Caki2 (cell line): ENCODE measurements around the gene YWHAE. TPM values are rescaled to one million over a fixed set of nuclear protein-coding genes. Genes with fewer than 3 reads are reported as not detected.
"Not testable (repeated sequence)": the region's sequence is repeated elsewhere in the genome, so short reads cannot be mapped to it uniquely, and the experiment has no call there.

Experiments used
- DNase-seq: peaks from one replicate; pipeline ENCODE4 v3.0.0-alpha.2; 2015; ENCODE audit warnings: low read depth
- in situ Hi-C: cut with HindIII; loops from 2 replicates; pipeline ENCODE4 v1.10.0; 2016; ENCODE audit warnings: low sequenced_read_pairs, low pct_unique_long_range_greater_than_20kb, mixed read lengths
- total RNA-seq: library from RNA; depleted of rRNA; stranded (reverse); fragments of >200 nt; shearing (Covaris generic); gene quantifications from 2 replicates; pipeline ENCODE4 v1.2.3, GENCODE V29; 2014; ENCODE audit warnings: low replicate concordance

Gene YWHAE
- total RNA-seq, 1 experiment from 2014 or later = 148 TPM

DNA sequence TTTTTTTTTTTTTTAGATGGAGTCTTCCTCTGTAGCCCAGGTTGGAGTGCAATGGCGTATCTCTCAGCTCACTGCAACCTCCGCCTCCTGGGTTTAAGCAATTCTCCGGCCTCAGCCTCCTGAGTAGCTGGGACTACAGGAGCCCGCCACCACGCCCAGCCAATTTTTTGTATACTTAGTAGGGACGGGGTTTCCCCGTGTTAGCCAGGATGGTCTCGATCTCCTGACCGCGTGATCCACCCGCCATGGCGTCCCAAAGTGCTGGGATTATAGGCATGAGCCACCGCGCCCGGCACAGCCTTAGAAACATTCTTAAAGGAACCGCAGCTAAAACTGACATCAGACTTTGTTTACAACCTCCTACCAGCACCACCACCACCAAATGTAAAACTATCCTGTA lies 47.5 kb downstream of the YWHAE start:
- in situ Hi-C loops, DNase-seq: not testable (repeated sequence)

DNA sequence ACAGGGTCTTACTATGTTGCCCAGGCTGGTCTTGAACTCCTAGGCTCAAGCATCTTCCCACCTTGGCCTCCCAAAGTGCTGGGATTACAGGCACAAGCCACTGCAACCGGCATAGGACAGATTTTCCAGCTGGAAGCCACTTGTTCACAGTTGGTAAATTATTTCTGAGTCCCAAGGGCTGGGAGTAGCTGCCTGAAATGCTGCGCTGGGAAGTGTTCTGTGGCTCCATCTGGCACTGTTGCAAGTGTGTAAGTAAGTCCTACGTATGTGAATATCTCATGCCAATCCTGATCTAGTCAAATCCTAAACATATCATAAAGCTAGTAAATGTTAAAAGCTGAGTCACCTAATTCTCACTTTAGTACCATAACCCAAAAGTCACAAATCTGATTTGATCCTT lies 48.1 kb downstream of the YWHAE start:
- in situ Hi-C loops = no loop called here
- DNase-seq = no peak

DNA sequence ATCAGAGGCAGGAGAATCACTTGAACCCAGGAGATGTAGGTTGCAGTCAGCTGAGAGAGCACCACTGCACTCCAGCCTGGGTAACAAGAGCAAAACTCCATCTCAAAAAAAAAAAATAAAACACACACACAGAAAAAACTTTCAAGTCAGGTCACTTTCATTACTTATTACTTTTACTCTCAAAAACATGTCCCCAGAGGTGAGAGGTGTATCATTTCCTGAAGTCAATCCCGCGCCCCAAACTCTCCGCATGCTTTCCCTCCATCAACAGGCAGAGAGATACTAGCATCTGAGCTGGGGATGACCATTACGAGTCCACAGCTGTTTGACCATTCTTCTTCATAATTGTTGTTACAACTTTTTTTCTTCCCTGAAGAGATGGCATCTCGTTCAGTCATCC lies 48.7 kb downstream of the YWHAE start:
- in situ Hi-C loops = no loop called here
- DNase-seq = no peak

DNA sequence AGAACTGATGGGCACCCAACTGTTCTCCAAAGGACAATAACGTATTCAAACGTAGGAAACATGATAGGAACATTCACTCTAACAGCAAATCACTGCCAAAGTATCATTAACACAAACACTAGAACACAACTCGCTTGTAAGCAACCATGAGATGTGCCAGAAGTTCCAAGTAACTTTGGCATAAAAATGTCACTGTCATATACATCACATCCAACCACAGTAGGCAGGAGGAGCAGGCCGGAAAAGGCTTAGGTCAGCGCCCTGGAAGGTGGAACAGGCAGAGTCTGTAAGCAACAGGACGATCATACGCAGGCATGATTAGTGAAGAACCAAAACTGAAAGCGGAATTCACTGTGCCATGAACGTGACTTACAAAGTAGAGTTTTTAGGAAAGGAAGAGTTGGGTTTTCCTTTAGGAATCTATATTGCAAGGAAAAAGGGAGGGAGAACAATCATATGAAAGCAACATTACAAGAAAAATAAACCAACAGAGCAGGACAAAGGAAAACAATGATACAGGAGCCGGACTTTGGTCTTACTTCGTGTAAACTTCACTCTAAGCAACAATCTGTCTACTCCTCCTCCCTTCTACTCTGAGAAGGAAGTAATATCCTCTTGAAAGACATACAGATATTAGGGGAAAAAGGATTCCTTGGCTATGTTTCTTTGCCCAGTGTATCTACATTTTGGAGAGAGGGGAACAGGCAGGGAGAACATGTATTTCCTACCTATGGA lies 52.3 kb downstream of the YWHAE start:
- in situ Hi-C loops = no loop called here
- DNase-seq = peak; percentile 33

DNA sequence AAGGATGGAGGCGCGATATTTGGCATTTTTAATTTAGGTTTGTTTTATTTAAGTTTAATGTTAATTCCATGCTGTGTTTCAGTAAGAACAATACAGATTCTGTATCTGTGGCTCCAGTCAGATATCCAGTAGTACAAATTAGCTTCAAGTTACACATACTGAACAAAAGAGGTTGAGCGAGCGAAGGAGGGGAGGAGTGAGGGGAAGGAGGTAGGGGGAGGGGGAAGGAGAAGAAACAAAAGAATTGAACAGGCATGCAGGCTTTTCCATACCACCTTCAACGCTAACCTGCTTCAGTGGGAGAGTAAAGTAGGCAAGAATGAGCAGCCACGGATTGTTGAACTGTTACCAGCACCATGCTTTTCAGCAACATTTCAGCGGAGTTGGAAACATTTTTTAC lies 55.5 kb downstream of the YWHAE start:
- DNase-seq = no peak
- in situ Hi-C loops = no loop called here

DNA sequence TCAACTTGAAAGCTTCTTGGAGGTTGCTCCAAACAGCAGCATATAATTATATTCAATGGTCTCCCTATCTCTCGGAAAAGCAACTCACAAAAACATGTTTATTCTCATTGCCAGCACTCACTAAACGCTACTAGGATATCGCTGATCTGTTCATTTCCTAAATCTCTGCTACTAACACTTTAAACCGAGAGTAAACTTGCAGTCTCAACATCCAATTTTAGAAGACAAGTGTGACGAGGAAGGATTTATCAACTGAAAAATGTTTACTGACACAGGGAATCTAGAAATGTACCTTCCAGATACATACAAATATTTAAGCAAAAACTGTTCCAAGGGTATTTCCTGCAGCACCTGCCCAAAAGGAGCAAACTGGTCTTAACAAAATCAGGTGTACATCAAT lies 56.5 kb downstream of the YWHAE start:
- in situ Hi-C loops = no loop called here
- no peak for DNase-seq

DNA sequence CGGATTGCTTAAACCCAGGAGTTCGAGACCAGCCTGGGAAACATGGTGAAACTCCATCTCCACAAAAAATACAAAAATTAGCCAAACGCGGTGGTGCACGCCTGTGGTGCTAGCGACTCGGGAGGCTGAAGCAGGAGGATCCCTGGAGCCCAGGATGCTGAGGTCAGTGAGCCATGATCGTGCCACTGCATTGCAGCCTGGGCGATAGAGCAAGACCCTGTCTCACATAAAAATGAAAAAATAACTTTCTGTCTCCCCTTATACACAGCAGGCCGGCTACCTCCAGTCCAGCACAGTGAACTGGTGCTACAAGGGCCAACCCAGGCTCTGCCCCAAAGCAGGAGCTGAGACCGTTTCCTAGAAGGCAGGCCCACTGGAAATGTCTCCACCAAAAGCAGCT lies 59.7 kb downstream of the YWHAE start:
- in situ Hi-C loops = no loop called here
- DNase-seq = no peak

DNA sequence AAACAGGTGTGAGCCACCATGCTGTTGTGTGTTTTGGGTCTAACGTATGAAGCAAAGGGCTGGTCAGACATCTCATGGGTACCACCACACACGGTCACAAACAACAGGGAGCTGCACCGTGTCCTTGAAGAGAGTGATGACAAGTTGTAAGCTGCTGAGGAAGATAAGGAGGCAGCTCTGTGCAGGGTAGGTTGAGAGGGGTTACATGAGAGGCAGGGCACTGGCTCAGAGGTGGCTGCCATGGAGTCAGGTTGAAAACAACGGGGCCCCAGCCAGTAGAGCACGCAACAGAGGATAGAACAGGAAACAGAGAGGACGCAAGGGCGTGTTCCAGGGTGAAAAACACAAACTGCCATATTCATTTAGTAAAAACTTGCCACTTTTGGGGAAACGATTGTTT lies 68.3 kb downstream of the YWHAE start:
- in situ Hi-C loops = no loop called here

DNA sequence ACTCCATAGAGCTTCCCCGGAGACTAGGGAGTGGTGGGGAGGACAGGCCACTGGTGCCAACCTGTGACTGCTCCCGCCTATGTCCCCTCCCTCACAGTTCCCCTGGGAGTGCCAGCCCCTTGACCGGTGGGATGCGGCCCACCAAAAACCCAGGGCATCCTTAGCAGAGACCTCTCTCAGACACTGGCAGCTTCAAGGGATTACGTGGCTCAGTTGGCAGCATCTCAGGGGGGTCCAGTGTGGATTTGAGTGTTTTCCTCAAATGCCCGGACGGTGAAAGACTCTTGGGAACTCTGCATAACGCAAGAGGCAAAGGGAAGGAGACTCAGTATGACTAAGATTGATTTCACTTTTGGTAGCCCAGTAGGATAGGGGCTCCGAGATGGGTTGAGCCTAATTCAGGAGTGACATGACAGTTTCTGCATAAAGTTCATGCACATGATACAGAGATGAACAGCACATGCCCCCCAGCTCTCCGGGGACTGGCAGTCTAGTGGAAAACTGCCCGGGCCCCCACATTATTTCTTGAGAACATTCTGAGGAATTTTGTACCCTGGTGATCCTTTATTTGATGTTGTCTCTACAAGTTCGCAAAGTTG lies 70.2 kb downstream of the YWHAE start:
- no peak for DNase-seq
- in situ Hi-C loops = no loop called here

More for the DNA sequence above, 68.3 kb downstream of the YWHAE start:
- no peak for DNase-seq

DNA sequence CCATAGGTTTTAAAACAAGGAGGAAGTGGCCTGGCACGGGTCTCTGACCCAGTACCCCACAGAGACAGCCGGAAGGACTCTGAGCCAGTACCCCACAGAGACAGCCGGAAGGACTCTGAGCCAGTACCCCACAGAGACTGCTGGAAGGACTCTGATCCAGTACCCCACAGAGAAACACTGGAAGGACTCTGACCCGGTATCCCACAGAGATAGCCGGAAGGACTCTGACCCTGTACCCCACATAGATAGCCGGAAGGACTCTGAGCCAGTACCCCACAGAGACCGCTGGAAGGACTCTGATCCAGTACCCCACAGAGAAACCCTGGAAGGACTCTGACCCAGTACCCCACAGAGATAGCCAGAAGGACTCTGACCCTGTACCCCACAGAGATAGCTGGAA lies 71.6 kb downstream of the YWHAE start:
- no peak for DNase-seq
- in situ Hi-C loops = no loop called here

DNA sequence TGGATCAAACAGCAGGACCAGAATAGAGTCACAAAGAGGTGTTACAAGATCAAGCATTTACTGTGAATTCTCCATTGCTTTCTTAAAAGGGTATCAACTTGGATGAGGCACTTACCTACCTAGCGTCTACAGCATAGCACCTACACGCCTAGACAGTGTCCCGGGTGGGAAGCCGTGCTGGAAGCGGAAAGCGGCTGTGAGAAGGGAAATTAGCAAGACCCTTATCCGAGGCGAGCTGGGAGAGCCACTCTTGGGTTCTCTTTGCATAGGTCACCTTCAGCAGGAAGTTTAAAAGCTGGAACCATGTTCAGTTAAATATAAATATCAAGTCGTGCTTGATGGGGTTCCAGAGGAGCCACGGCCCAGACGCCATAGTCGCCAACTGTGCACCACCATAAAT lies 74.3 kb downstream of the YWHAE start:
- in situ Hi-C loops = no loop called here
- DNase-seq = no peak

DNA sequence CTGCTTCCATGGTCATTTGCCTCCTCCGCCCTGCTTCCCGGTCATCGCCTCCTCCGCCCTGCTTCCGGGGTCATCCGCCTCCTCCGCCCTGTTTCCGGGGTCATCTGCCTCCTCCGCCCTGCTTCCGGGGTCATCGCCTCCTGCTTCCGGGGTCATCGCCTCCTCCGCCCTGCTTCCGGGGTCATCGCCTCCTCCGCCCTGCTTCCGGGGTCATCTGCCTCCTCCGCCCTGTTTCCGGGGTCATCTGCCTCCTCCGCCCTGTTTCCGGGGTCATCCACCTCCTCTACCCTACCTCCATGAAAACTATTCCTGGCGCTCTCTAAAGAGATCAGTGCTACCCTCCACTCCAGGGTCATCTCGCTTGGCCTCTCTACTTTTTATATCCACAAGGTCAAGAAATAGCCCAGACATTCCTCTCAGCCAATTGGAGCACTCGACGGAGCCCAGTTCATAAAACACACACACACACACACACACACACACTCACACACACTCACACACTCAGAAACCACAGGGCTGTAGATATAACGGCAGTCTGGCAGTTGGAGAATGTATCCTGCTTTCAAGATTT lies 75.7 kb downstream of the YWHAE start:
- in situ Hi-C loops = no loop called here
- no peak for DNase-seq

DNA sequence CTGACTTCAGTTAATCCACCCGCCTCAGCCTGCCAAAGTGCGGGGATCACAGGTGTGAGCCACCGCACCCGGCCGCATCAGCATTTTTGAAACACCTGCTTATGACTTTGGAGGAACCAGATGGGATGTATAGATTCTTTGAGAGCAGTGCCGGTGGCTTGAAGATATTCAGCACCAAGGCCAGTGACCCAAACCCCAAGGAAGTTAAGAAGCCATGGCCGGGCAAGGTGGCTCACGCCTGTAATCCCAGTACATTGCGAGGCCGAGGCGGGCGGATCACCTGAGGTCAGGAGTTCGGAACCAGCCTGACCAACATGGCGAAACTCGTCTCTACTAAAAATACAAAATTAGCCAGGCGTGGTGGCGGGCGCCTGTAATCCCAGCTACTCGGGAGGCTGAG lies 76.7 kb downstream of the YWHAE start:
- DNase-seq = no peak
- in situ Hi-C loops = no loop called here

DNA sequence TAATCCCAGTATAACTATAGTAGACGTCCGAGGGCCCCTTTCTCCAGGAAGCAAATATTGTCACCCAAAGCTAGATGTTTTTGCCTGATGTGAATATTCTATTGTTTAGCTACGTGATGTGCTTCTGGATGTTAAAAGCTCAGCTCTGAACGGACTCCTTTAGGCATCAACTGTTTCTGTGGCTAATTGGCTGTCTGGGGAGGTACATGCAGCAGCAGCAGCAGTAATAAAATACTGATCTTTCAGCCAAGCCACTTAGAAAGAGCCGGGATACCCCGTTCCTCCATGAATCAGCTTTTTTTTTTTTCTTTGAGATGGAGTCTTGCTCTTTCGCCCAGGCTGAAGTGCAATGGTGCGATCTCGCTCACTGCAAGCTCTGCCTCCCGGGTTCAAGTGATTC lies 77.5 kb downstream of the YWHAE start:
- in situ Hi-C loops = no loop called here
- DNase-seq = no peak

DNA sequence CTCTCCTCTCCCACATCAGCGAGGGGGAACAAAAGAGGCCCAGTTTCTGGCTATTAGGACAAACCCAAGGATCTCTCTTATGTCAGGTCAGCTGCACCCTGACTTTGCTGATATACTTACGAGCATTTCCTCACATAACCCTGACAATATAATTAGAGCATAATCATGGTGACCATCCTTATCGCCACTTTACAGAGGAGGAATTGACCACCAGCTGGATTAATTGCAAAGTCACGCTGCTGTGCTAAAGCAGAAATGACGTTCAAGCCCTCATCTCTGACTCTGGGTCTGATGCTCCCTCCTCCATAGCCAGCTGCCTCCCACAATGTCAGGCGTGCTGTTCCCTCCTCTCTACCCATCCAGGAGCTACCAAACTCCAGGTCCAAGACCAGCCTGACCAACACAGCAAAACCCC lies 78.0 kb downstream of the YWHAE start:
- in situ Hi-C loops = no loop called here
- DNase-seq = no peak

DNA sequence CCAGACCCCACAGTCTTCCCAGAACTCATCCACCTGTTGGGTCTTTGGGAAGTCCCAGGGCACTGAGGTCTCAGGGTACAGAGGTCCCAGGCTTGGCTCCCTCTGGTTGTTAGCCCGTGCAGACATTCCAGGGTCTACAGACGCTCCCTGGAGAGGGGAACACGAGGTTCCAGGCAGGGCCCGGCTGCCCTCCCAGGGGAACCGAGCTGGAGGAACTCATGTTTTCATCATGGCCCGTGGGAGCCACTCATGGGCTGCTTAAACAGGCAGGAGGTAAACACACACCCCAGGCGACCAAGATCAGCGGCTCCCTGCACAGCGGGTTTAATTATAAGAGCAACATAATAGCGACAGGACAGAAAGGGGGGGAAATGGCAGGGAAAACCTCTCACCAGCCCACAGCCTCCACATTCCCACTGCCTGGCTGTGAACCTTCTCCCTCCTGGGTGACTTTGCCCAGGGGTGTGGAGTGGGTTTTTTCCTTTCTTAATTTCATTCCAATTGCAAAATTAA lies 84.1 kb downstream of the YWHAE start:
- in situ Hi-C loops = no loop called here

DNA sequence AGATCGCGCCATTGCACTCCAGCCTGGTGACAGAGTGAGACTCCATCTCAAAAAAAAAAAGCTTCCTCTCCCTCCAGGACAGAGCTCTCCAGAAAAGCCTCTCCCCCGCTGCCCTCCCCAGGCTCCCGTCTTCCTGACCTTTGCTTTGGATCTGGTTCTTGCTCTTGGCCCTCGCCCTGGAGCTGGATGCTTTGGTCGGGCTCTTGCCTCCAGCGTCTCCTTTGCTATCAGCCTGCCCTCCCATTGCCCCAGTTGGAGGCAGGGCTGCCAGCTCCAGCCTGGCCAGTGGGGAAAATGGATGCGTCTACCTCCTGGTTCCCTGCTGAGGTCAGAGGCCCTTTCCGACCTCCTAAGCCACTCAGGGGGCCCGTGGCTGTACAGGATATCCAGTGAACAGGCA lies 84.6 kb downstream of the YWHAE start:
- in situ Hi-C loops = no loop called here
- DNase-seq = no peak

More for the DNA sequence above, 84.1 kb downstream of the YWHAE start:
- no peak for DNase-seq

DNA sequence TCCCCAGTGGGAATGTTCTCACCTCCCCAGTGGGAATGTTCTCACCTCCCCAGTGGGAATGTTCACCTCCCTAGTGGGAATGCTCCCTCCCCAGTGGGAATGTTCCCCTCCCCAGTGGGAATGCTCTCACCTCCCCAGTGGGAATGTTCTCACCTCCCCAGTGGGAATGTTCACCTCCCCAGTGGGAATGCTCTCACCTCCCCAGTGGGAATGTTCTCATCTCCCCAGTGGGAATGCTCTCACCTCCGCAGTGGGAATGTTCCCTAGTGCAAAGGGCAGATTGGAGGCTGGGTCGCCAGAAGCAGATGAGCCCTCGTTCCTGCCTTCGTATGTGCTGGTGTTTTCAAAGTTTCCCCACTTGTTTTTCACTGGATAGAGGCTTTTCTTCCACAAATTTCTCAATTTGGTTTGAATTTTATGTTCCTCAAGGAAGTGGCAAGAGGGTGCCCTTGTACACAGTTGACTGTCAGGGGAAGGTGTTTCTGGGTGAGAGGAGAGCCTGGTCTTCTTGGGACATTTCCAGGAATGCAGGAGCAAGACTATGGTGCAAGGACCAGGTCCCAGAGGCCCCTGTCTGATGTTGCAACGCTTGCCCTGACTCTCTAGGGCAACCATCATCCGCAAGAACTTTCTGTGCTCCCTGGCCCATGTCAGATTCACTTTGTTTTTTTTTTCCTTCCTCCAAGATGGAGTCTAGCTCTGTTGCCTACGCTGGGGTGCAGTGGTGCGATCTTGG lies 86.6 kb downstream of the YWHAE start:
- in situ Hi-C loops = no loop called here
- DNase-seq = no peak

DNA sequence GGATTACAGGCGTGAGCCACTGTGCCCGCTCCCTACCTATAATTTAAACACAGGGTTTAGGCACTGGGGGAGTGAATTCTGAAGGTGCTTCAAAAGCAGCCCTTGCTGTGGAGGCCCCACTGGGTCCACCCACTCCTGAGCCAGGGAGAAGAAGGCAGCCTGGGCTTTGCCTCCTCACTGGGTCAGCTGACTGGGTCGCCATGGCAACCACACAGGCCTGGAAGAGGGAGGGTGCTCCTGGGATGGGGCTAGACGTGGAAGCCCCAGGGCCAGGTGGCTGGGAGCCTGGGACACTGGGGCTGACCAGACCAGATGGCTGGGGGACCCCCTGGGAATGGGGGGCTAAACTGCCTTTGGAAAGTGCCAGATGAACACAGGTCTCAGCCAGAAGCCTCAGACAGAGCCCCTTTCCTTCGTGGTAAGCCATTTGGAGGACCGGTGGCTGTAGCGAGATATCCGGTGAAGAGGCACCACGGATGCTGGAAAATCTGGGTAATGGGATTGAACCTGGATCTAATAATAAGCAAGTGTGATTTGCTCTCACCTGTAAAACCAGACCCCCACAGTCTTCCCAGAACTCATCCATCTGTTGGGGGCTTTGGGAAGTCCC lies 87.7 kb downstream of the YWHAE start:
- peak; percentile 4 for DNase-seq
- in situ Hi-C loops = no loop called here
